A549 (cell line): ENCODE data around the gene MMGT1. TPM values are rescaled to one million over a fixed set of nuclear protein-coding genes. Genes with fewer than 3 reads are reported as not detected.
A peak's percentile ranks its signal among the peaks of the same experiment; 100 is the strongest.
"Not testable (repeated sequence)": the region's sequence is repeated elsewhere in the genome, so short reads cannot be mapped to it uniquely, and the experiment has no call there.

Experiments
- ATAC-seq, 2 experiments: fragments of 200-7000 bp in 1 of 2; fragments of >200 bp in 1 of 2; cut with Nextera tagmentation in 1 of 2; cut with Tn5 transposase in 1 of 2; 3 replicates each; pipeline versions ENCODE4 v1.8.0 to v1.9.1; 2018 to 2020; ENCODE audit warnings: mild to moderate bottlenecking in 1 of 2, moderate library complexity in 1 of 2
- CTCF ChIA-PET: fragments of 300-600 bp; sonication (Branson Sonifier 250); formaldehyde crosslinking; extraction: SDS; loops from one replicate; lab custom pipeline; 2021; ENCODE audit warnings: antibody characterized with exemption, inconsistent platforms; lab: Yijun Ruan, JAX
- POLR2A ChIA-PET: fragments of 350-600 bp; formaldehyde crosslinking; extraction: SDS; loops from one replicate; lab custom pipeline; 2021; ENCODE audit warnings: antibody characterized with exemption, inconsistent platforms; lab: Yijun Ruan, JAX
- DNase-seq, 2 experiments: peaks; one replicate each; pipeline versions ENCODE4 v3.0.0 to v3.0.0-alpha.2; 2011 to 2016; ENCODE audit warnings: low read depth in 1 of 2, low spot score in 1 of 2
- FAIRE-seq: peaks from 2 replicates; lab custom pipeline; 2011; peaks lifted over from hg19 to GRCh38; lab: Jason Lieb, UNC
- H3K27ac ChIP-seq, 2 experiments: fragments of >200 bp; sonication (Bioruptor Twin); formaldehyde crosslinking; 3 replicates each; pipeline ENCODE4 v1.5.1; 2016 to 2017
- H3K4me1 ChIP-seq: fragments of >200 bp; sonication (Bioruptor Twin); formaldehyde crosslinking; 3 replicates; pipeline ENCODE4 v1.6.1; 2016
- H3K4me2 ChIP-seq: fragments of >200 bp; sonication (Bioruptor Twin); formaldehyde crosslinking; 3 replicates; pipeline ENCODE4 v1.6.1; 2016
- H3K4me3 ChIP-seq: fragments of >200 bp; sonication (Bioruptor Twin); formaldehyde crosslinking; 3 replicates; pipeline ENCODE4 v1.5.1; 2016
- H3K9me3 ChIP-seq: fragments of >200 bp; sonication (Bioruptor Twin); formaldehyde crosslinking; 3 replicates; pipeline ENCODE4 v1.6.1; 2016
- CHD2 ChIP-seq: fragments of 150-350 bp; IDR thresholded peaks from 2 replicates; pipeline ENCODE4 v1.6.1; 2014; ENCODE audit warnings: low read length; ENCODE audit not compliant: partially characterized antibody
- CTCF ChIP-seq: fragments of >200 bp; sonication (Bioruptor Twin); formaldehyde crosslinking; IDR thresholded peaks from 3 replicates; pipeline ENCODE4 v1.5.1; 2016
- EP300 ChIP-seq, 2 experiments: fragments of >200 bp; sonication (Bioruptor Twin); formaldehyde crosslinking; IDR thresholded peaks; 2 replicates in 1 of 2; 3 replicates in 1 of 2; pipeline ENCODE4 v1.6.1; 2016 to 2017
- FOSB ChIP-seq: fragments of 250-450 bp; sonication (Bioruptor Pico); IDR thresholded peaks from 2 replicates; pipeline ENCODE4 v1.5.0; 2020; ENCODE audit warnings: mild to moderate bottlenecking, moderate library complexity
- GATA3 ChIP-seq: IDR thresholded peaks from 2 replicates; pipeline ENCODE4 v1.6.1; 2012; ENCODE audit warnings: borderline replicate concordance
- HMGXB4 ChIP-seq: fragments of 250-450 bp; sonication (Bioruptor Pico); IDR thresholded peaks from 2 replicates; pipeline ENCODE4 v1.5.0; 2021; ENCODE audit warnings: mild to moderate bottlenecking, moderate library complexity, borderline replicate concordance
- HOXA7 ChIP-seq: fragments of 250-450 bp; sonication (Bioruptor Pico); IDR thresholded peaks from 2 replicates; pipeline ENCODE4 v1.5.0; 2020; ENCODE audit warnings: mild to moderate bottlenecking, moderate library complexity
- MYC ChIP-seq: IDR thresholded peaks from 2 replicates; pipeline ENCODE4 v1.6.1; 2012; ENCODE audit warnings: mild to moderate bottlenecking, inconsistent platforms, low read length, improper control_type of control experiment, borderline replicate concordance
- PBX3 ChIP-seq: IDR thresholded peaks from 2 replicates; pipeline ENCODE4 v1.6.1; 2012
- RAD21 ChIP-seq, 2 experiments: fragments of >200 bp in 1 of 2; sonication (Bioruptor Twin) in 1 of 2; formaldehyde crosslinking in 1 of 2; IDR thresholded peaks in 1 of 2; conservative IDR thresholded peaks in 1 of 2; 2 replicates in 1 of 2; 3 replicates in 1 of 2; pipeline ENCODE4 v1.6.1; 2012 to 2018; ENCODE audit warnings: inconsistent platforms in 1 of 2
- RCOR1 ChIP-seq: fragments of 150-350 bp; IDR thresholded peaks from 2 replicates; pipeline ENCODE4 v1.6.1; 2014; ENCODE audit warnings: antibody characterized with exemption, low read length, low read depth
- RFX5 ChIP-seq: fragments of 450-650 bp; IDR thresholded peaks from 2 replicates; pipeline ENCODE4 v1.7.1; 2014; ENCODE audit warnings: antibody characterized with exemption, mild to moderate bottlenecking, moderate library complexity
- RNF2 ChIP-seq: fragments of 200-600 bp; sonication (generic); IDR thresholded peaks from 2 replicates; pipeline ENCODE4 v1.6.1; 2016; ENCODE audit warnings: low read depth, mild to moderate bottlenecking, antibody characterized with exemption, moderate library complexity, borderline replicate concordance
- TP53 ChIP-seq: fragments of 250-450 bp; sonication (Bioruptor Pico); IDR thresholded peaks from 2 replicates; pipeline ENCODE4 v1.5.0; 2021; ENCODE audit warnings: mild to moderate bottlenecking, moderate library complexity
- WGBS: methylation state at CpG from one replicate; pipeline ENCODE4 v1.1.6; 2017; ENCODE audit errors: missing lambda C conversion rate; 5-methylcytosine and 5-hydroxymethylcytosine counted together
- polyA plus RNA-seq, 4 experiments: library from polyadenylated mRNA; depleted of rRNA in 3 of 4; stranded (reverse); fragments of >200 nt; fragmentation: RNase III in 1 of 4; extraction: RNeasy Plus Mini Kit Qiagen cat#74134 plus additional on column Dnase treatment in 1 of 4; gene quantifications; 2 replicates in 3 of 4; 3 replicates in 1 of 4; pipeline ENCODE4 v1.2.3, GENCODE V29; 2011 to 2017

The MMGT1 gene
- polyA plus RNA-seq, 2 of the 4 experiments (the other 2 are of a cell fraction), result 16.2 to 35.6 TPM

- no peak for FAIRE-seq
- H3K9me3 ChIP-seq, result no peaks in the 10 kb centered on the region
- no peak overlapping the region for H3K4me2 ChIP-seq
- ATAC-seq, result no peak
- no peak overlapping the region for H3K4me3 ChIP-seq
- no peaks in the 10 kb centered on the region for H3K4me1 ChIP-seq
- ChIA-PET POLR2A (no interaction called here), CTCF (no interaction called here)
- H3K27ac ChIP-seq, result no peak overlapping the region
- no peak for TF ChIP-seq PBX3
- WGBS, result 2% methylated on average over 2 of the region's 2 CpGs
- no peak for DNase-seq
Measured at GRCh38 chrX:135927897-135928296, 45.9 kb downstream of the MMGT1 start.

GRCh38 chrX:135923353-135923752 is 50.4 kb downstream of the MMGT1 start:
- FAIRE-seq, result no peak
- no peak overlapping the region for H3K4me2 ChIP-seq
- CTCF ChIA-PET, result interaction anchor here (0.6 to 1.0 kb wide), 2 partner anchors 12 to 37 kb away, joined by 3 read pairs; no protein-coding TSS in a partner anchor
- TF ChIP-seq EP300 (IDR thresholded peaks at IDR 0.05) (no peak), CTCF (0 out of 3 replicates have a peak, but pooled peaks have one; percentile 16), HMGXB4 (CRISPR knock-in tag) (no peak), RCOR1 (no peak), GATA3 (no peak), FOSB (CRISPR knock-in tag) (no peak), TP53 (no peak), RFX5 (no peak), HOXA7 (CRISPR knock-in tag) (no peak)
- H3K27ac ChIP-seq, result no peak overlapping the region
- WGBS, result 38% methylated on average over 5 of the region's 5 CpGs
- POLR2A ChIA-PET, result no interaction called here
- peak in 1 of 2 experiments; percentile 37; a peak in 2 of 6 replicates for ATAC-seq
- no peak overlapping the region for H3K4me3 ChIP-seq
- no peaks in the 10 kb centered on the region for H3K9me3 ChIP-seq
- H3K4me1 ChIP-seq, result no peaks in the 10 kb centered on the region
- DNase-seq, result peak; percentile 1 to 4

- CTCF ChIA-PET, result interaction anchor here (1.5 kb wide), 1 partner anchor 11 kb away, joined by 4 read pairs; no protein-coding TSS in a partner anchor
- H3K9me3 ChIP-seq, H3K4me3 ChIP-seq, POLR2A ChIA-PET, ATAC-seq, H3K4me1 ChIP-seq, H3K4me2 ChIP-seq, DNase-seq, H3K27ac ChIP-seq: not testable (repeated sequence)
- FAIRE-seq, result peak; percentile 7
- 0% methylated on average over 1 of the region's 1 CpG for WGBS
Measured at GRCh38 chrX:135920516-135920915, 53.3 kb downstream of the MMGT1 start.

GRCh38 chrX:135914404-135914803 is 59.4 kb downstream of the MMGT1 start:
- no peaks in the 10 kb centered on the region for H3K9me3 ChIP-seq
- H3K4me3 ChIP-seq, result no peak overlapping the region
- no peaks in the 10 kb centered on the region for H3K4me1 ChIP-seq
- ATAC-seq, result no peak
- no peak overlapping the region for H3K27ac ChIP-seq
- TF ChIP-seq RNF2 (no peak), HMGXB4 (CRISPR knock-in tag) (no peak), RAD21 (conservative IDR thresholded peaks at IDR 0.05 in 1 of 2, IDR thresholded peaks at IDR 0.05 in 1 of 2) (no peak), MYC (no peak), CHD2 (no peak)
- 52% methylated on average over 5 of the region's 5 CpGs for WGBS
- H3K4me2 ChIP-seq, result no peak overlapping the region
- DNase-seq, result no peak
- CTCF ChIA-PET, result interaction anchor here (1.0 kb wide), 1 partner anchor 17 kb away, joined by 3 read pairs; no protein-coding TSS in a partner anchor
- no peak for FAIRE-seq
- POLR2A ChIA-PET, result no interaction called here
